GM19328 (cell line): ENCODE data around the gene CYP26B1.

Experiments
- ATAC-seq: cut with Tn5 transposase; IDR thresholded peaks from one replicate; pipeline ENCODE4 v1.9.1; 2021; ENCODE audit warnings: mild to moderate bottlenecking, moderate library complexity; ENCODE audit not compliant: unreplicated experiment

Gene CYP26B1

GRCh38 chr2:72083751-72084583 is 63.7 kb downstream of the CYP26B1 start:
- no peak for ATAC-seq

GRCh38 chr2:72082887-72083286 is 64.8 kb downstream of the CYP26B1 start:
- no peak for ATAC-seq

- no peak for ATAC-seq
These were observed 65.6 kb downstream of the CYP26B1 start for GRCh38 chr2:72082021-72082601.

- no peak for ATAC-seq
These were observed 66.2 kb downstream of the CYP26B1 start for GRCh38 chr2:72081451-72081850.

- ATAC-seq: no peak
These were observed 67.1 kb downstream of the CYP26B1 start for GRCh38 chr2:72080286-72081145.
